Suppressor macrophage treated with lipopolysaccharide for 1 hour (primary cell): ENCODE data around the gene IL17C.
A peak's percentile ranks its signal among the peaks of the same experiment; 100 is the strongest.
"Not testable (repeated sequence)": the region's sequence is repeated elsewhere in the genome, so short reads cannot be mapped to it uniquely, and the experiment has no call there.

Experiments used
- DNase-seq, 3 donors: peaks; one replicate each; pipeline ENCODE4 v3.0.0-alpha.2; 2020 to 2022

Gene IL17C

GRCh38 chr16:88662222-88662842, 24.0 kb downstream of the IL17C start:
- no peak for DNase-seq

- DNase-seq = peak; percentile 99
Measured at GRCh38 chr16:88662843-88663606, 24.7 kb downstream of the IL17C start, which contains the start of gene MVD. Gene MVD, minus strand, starts transcription at chr16:88663091. Its CDS starts 11 bp downstream, at chr16:88663080.

- no peak for DNase-seq
Measured at GRCh38 chr16:88665148-88665547, 26.8 kb downstream of the IL17C start.

- DNase-seq = no peak
Measured at GRCh38 chr16:88665570-88665969, 27.2 kb downstream of the IL17C start.

- peak; percentile 40 to 65 (median 51) for DNase-seq
Measured at GRCh38 chr16:88667461-88667860, 29.1 kb downstream of the IL17C start.

- DNase-seq = not testable (repeated sequence)
Measured at GRCh38 chr16:88669493-88669892, 31.1 kb downstream of the IL17C start.

GRCh38 chr16:88669980-88670379, 31.6 kb downstream of the IL17C start:
- no peak for DNase-seq

GRCh38 chr16:88671806-88672205, 33.4 kb downstream of the IL17C start:
- no peak for DNase-seq

- peak in 1 of 3 donors; percentile 47 for DNase-seq
Measured at GRCh38 chr16:88672776-88673175, 34.4 kb downstream of the IL17C start.

GRCh38 chr16:88673716-88674379, 35.5 kb downstream of the IL17C start:
- DNase-seq = no peak

- DNase-seq = no peak
Measured at GRCh38 chr16:88676502-88677242, 38.3 kb downstream of the IL17C start.

GRCh38 chr16:88677721-88678120, 39.3 kb downstream of the IL17C start:
- no peak for DNase-seq

GRCh38 chr16:88678224-88678979, 40.0 kb downstream of the IL17C start:
- DNase-seq = no peak

GRCh38 chr16:88680554-88681083, 42.2 kb downstream of the IL17C start:
- DNase-seq = no peak

GRCh38 chr16:88681084-88681680, 42.8 kb downstream of the IL17C start:
- DNase-seq = no peak

- DNase-seq = peak; percentile 93 to 95 (median 93)
Measured at GRCh38 chr16:88681709-88682451, 43.5 kb downstream of the IL17C start.

- no peak for DNase-seq
Measured at GRCh38 chr16:88684569-88685155, 46.3 kb downstream of the IL17C start.

GRCh38 chr16:88685156-88686061, 47.0 kb downstream of the IL17C start:
- peak; percentile 85 to 91 (median 90) for DNase-seq

- peak; percentile 50 to 70 (median 52) for DNase-seq
Measured at GRCh38 chr16:88686062-88686438, 47.7 kb downstream of the IL17C start.
